Progenitor cell of endocrine pancreas (in vitro differentiated cells): ENCODE measurements around the gene MAGEA12. TPM values are rescaled to one million over a fixed set of nuclear protein-coding genes. Genes with fewer than 3 reads are reported as not detected.
"Not testable (repeated sequence)": the region's sequence is repeated elsewhere in the genome, so short reads cannot be mapped to it uniquely, and the experiment has no call there.

Source experiments
- DNase-seq: peaks from one replicate; pipeline ENCODE4 v3.0.0; 2021; ENCODE audit warnings: low spot score; ENCODE audit not compliant: unreplicated experiment
- H3K27ac Mint-ChIP-seq: 2 replicates; pipeline ENCODE4 v1.8.0; 2021; ENCODE audit warnings: mild to moderate bottlenecking, moderate library complexity, mixed read lengths
- H3K27me3 Mint-ChIP-seq: 2 replicates; pipeline ENCODE4 v1.8.0; 2021; ENCODE audit warnings: mixed read lengths
- H3K36me3 Mint-ChIP-seq: 2 replicates; pipeline ENCODE4 v1.8.0; 2022; ENCODE audit warnings: mixed read lengths; ENCODE audit not compliant: insufficient read depth
- H3K4me1 Mint-ChIP-seq: 2 replicates; pipeline ENCODE4 v1.8.0; 2021; ENCODE audit warnings: low read depth, mixed read lengths
- H3K4me3 Mint-ChIP-seq: 2 replicates; pipeline ENCODE4 v1.8.0; 2021; ENCODE audit warnings: low read depth, mild to moderate bottlenecking, moderate library complexity, mixed read lengths
- H3K9me3 Mint-ChIP-seq: 2 replicates; pipeline ENCODE4 v1.8.0; 2021; ENCODE audit warnings: low read depth, mixed read lengths
- CTCF ChIP-seq: fragments of 200-600 bp; sonication (generic); IDR thresholded peaks from one replicate; pipeline ENCODE4 v1.5.0; 2021; ENCODE audit warnings: antibody characterized with exemption, mild to moderate bottlenecking; ENCODE audit not compliant: unreplicated experiment
- long read RNA-seq: library from polyadenylated mRNA; unstranded; transcript quantifications from one replicate; pipeline ENCODE4 v2.0.0, GENCODE V29; 2020
- total RNA-seq: library from RNA; stranded (reverse); gene quantifications from 2 replicates; pipeline ENCODE4 v1.2.1, GENCODE V29; 2021

MAGEA12 gene
- not detected in 2 replicates for total RNA-seq
- long read RNA-seq, partial matches to known transcripts: 0 of 1 reads
- long read RNA-seq, other reads (novel, unspliced or antisense): 0 of 1 reads

- Mint-ChIP-seq H3K36me3 (no peaks in the 10 kb centered on the region), H3K4me3 (no peak within 1 kb of the TSS), H3K27me3 (no peaks in the 10 kb centered on the region), H3K9me3 (peaks cover 17% of the 10 kb centered on the region), H3K4me1 (no peaks in the 10 kb centered on the region), H3K27ac (no peak within 1 kb of the TSS)
- no peak for TF ChIP-seq CTCF
- no peak for DNase-seq
These were observed at the start of gene MAGEA12, which contains the start of gene CSAG1 for GRCh38 chrX:152733261-152733975. TSS of gene MAGEA12 (plus strand) at chrX:152733757. CDS start at chrX:152736162, 2,405 bp downstream. TSS of gene CSAG1 (minus strand) at chrX:152733721. CDS start at chrX:152732460, 1,261 bp downstream.

GRCh38 chrX:152697952-152698931, 35.3 kb upstream of the MAGEA12 start, which contains the start of gene MAGEA3:
TSS of gene MAGEA3 (plus strand) at chrX:152698794. CDS start at chrX:152700833, 2,039 bp downstream.
- not testable (repeated sequence) for H3K4me1 Mint-ChIP-seq, H3K27ac Mint-ChIP-seq, H3K36me3 Mint-ChIP-seq, H3K4me3 Mint-ChIP-seq, H3K9me3 Mint-ChIP-seq, H3K27me3 Mint-ChIP-seq, DNase-seq

- DNase-seq, H3K4me1 Mint-ChIP-seq, H3K27ac Mint-ChIP-seq, H3K36me3 Mint-ChIP-seq, H3K9me3 Mint-ChIP-seq, H3K27me3 Mint-ChIP-seq, H3K4me3 Mint-ChIP-seq: not testable (repeated sequence)
These were observed 33.2 kb upstream of the MAGEA12 start for GRCh38 chrX:152700390-152700789.

- not testable (repeated sequence) for H3K4me1 Mint-ChIP-seq, H3K36me3 Mint-ChIP-seq, H3K27ac Mint-ChIP-seq, DNase-seq, H3K9me3 Mint-ChIP-seq, H3K27me3 Mint-ChIP-seq, H3K4me3 Mint-ChIP-seq
These were observed 27.1 kb upstream of the MAGEA12 start for GRCh38 chrX:152706500-152706899.

GRCh38 chrX:152709173-152709572, 24.4 kb upstream of the MAGEA12 start, which contains the start of gene CSAG2:
TSS of gene CSAG2 (minus strand) at chrX:152709273. CDS start at chrX:152709112, 161 bp downstream.
- DNase-seq, H3K4me3 Mint-ChIP-seq, H3K27me3 Mint-ChIP-seq, H3K36me3 Mint-ChIP-seq, H3K9me3 Mint-ChIP-seq, H3K4me1 Mint-ChIP-seq, H3K27ac Mint-ChIP-seq: not testable (repeated sequence)

- H3K27ac Mint-ChIP-seq, H3K27me3 Mint-ChIP-seq: not testable (repeated sequence)
These were observed 20.4 kb upstream of the MAGEA12 start for GRCh38 chrX:152713195-152713594.

GRCh38 chrX:152713815-152714787, 19.5 kb upstream of the MAGEA12 start, which contains the start of gene MAGEA2B:
TSS of gene MAGEA2B (plus strand) at chrX:152714628. CDS start at chrX:152717107, 2,479 bp downstream.
- H3K9me3 Mint-ChIP-seq, H3K27me3 Mint-ChIP-seq, H3K4me1 Mint-ChIP-seq, H3K27ac Mint-ChIP-seq, H3K4me3 Mint-ChIP-seq, DNase-seq, H3K36me3 Mint-ChIP-seq: not testable (repeated sequence)

More at GRCh38 chrX:152713195-152713594, 20.4 kb upstream of the MAGEA12 start:
- not testable (repeated sequence) for H3K9me3 Mint-ChIP-seq, H3K4me3 Mint-ChIP-seq, H3K4me1 Mint-ChIP-seq, H3K36me3 Mint-ChIP-seq, DNase-seq
